GM10847 (cell line): ENCODE results near the gene AHSP.

Source experiments
- POLR2A ChIP-seq: IDR thresholded peaks from 2 replicates; pipeline ENCODE4 v1.6.1; 2011; ENCODE audit not compliant: insufficient read length; ENCODE audit errors: extremely low read depth

AHSP gene, protein sequence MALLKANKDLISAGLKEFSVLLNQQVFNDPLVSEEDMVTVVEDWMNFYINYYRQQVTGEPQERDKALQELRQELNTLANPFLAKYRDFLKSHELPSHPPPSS

DNA sequence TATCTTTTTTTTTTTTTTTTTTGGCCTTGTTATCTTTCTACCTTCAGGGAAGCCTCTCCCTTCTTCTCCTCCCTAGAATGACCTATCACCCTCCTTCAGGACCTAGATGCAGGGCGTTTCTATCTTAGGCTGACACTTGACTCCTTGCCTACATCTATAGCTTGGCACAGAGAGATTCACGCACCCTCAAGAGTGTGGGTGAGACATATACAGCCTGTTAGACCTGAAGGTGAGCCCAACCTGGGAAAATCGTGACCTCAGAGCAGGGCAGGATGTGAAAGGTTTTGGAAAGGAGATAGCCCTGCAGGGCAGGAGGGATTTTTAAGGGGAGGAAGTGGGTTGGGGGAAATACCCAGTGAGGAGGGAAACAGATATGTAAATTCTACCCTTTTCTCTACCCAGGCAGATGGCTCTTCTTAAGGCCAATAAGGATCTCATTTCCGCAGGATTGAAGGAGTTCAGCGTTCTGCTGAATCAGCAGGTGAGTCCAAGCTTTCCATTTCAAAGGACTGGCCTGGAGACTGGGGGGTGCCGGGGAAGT, at the start of gene AHSP:
Gene AHSP, plus strand, starts transcription at position 167 of the 541 bp plus-strand sequence. Its CDS starts 240 bp downstream, at position 407.
- no peak for TF ChIP-seq POLR2A

- no peak for TF ChIP-seq POLR2A
Measured at GRCh38 chr16:31478956-31479355, 48.7 kb upstream of the AHSP start.

GRCh38 chr16:31479751-31480150, 47.9 kb upstream of the AHSP start:
- no peak for TF ChIP-seq POLR2A

DNA sequence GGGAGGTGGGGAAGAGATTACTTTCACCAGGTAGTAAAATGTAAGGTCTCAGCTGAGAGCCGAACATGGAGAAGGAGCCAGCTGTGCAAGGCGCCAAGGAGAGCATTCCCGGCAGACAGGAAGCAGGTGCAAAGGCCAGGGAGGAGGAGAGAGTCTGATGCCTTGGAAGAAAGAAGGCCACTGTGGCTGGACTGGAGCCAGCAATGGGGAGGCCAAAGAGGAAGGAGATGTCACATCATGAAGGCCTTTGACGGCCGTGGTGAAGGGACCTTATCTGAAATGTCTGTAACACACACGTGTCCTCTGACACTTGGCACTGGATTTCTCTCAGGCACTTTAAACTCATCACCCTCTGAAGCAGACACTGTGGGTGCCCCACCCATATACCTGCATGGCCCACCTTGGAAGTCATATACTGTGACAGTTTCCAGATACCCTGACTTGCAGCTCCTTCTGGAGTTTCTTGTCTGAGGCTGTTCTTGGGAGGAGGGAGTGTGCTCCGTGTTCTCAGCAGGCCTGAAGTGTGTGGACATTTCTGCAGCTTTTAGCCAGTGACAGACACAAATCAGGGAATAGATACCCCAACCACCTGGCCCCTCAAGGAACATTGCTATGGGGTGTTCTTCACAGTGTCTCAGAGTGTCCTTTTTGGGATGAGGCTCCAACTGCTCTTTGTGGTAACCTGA, 46.7 kb upstream of the AHSP start:
- TF ChIP-seq POLR2A = no peak

- no peak for TF ChIP-seq POLR2A
Measured at GRCh38 chr16:31483081-31483480, 44.6 kb upstream of the AHSP start, which contains the start of gene SLC5A2. SLC5A2 (plus strand) TSS chr16:31483123; CDS start chr16:31483137, 14 bp downstream.

DNA sequence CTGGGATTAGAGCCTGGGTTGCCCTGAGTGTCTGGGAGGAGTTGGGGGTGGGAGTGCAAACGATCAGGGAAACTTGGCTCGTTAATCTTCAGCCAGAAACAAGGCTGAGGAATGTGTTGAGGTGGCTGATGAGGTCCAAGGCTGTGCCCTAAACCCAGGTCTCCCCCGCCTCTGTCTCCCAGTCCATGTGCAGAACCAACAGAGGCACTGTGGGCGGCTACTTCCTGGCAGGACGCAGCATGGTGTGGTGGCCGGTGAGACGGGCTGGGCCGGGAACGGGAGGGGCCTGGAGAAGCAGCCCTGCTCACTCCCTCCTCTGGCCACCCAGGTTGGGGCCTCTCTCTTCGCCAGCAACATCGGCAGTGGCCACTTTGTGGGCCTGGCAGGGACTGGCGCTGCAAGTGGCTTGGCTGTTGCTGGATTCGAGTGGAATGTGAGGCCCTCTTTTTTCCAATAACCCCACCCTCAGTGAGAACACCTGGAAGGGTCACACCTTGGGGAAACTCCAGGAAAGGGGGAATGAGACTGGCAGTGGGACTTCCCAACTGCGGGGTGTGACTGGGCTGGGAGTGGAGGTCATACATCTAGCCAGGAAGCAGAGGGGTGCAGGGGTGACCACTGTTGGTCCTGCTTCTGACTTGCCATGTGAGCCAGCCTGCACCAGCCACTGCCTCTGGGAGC, 43.1 kb upstream of the AHSP start:
- TF ChIP-seq POLR2A = no peak

DNA sequence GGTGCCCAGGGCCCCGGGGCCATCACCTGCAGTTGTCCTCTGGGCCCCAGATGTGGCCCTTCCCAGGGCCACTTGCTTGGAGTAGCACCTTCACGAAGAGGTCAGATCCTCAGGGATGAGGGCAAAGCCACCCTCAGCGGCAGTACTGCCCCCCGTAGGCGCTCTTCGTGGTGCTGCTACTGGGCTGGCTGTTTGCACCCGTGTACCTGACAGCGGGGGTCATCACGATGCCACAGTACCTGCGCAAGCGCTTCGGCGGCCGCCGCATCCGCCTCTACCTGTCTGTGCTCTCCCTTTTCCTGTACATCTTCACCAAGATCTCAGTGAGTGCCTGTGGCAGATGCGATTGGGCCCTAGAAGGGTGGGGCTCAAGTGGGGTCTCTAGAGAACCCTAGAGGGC, 42.1 kb upstream of the AHSP start:
- TF ChIP-seq POLR2A = no peak

GRCh38 chr16:31486045-31486444, 41.7 kb upstream of the AHSP start:
- TF ChIP-seq POLR2A = no peak

- no peak for TF ChIP-seq POLR2A
Measured at GRCh38 chr16:31487071-31487719, 40.5 kb upstream of the AHSP start.

- TF ChIP-seq POLR2A = no peak
Measured at GRCh38 chr16:31487720-31488467, 39.8 kb upstream of the AHSP start.

DNA sequence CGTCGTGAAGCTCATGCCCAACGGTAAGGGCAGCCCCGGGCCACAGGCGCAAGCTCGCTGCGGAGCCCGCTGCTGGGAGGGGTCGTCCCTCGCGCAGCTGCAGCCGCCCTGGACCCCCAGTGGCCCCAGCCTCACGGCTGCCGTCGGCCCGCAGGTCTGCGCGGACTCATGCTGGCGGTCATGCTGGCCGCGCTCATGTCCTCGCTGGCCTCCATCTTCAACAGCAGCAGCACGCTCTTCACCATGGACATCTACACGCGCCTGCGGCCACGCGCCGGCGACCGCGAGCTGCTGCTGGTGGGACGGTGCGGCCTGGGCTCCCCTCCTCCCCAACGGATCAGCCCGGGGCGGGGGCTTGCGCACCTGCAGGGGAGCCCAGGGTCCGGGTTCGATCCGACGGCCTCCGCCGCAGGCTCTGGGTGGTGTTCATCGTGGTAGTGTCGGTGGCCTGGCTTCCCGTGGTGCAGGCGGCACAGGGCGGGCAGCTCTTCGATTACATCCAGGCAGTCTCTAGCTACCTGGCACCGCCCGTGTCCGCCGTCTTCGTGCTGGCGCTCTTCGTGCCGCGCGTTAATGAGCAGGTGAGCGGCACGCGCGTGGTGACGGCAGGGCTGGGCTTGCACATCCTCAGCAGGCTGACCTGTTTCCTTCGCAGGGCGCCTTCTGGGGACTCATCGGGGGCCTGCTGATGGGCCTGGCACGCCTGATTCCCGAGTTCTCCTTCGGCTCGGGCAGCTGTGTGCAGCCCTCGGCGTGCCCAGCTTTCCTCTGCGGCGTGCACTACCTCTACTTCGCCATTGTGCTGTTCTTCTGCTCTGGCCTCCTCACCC, 39.0 kb upstream of the AHSP start:
- TF ChIP-seq POLR2A = no peak

GRCh38 chr16:31489298-31489564, 38.5 kb upstream of the AHSP start:
- TF ChIP-seq POLR2A = no peak

- no peak for TF ChIP-seq POLR2A
Measured at GRCh38 chr16:31489616-31490584, 37.8 kb upstream of the AHSP start.
